ENCODE results near the gene OPCML. TPM values are rescaled to one million over a fixed set of nuclear protein-coding genes. Genes with fewer than 3 reads are reported as not detected.

OPCML gene
- polyA plus RNA-seq, 1 donor from 2014 or later: 11.6 TPM

DNA sequence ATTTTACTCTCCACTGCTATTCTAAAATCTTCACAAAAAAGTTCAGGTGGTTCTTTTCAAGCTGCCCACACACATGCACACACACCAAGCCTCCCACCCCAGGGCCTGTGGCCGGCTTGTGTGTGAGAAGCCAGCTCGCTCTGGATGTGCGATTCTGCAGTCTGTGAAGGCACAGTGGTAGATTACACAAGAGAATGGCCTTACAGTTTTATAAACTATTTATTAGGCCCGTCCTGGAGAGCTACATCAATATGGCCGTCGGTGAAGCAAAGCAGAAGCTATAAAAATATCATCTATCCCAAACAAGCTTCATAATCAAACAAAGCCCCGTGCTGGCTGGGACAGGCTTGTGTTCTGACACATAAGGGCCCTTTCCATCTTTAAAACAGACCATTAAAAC lies 240.5 kb downstream of the OPCML start:
- no peak overlapping the region for H3K9ac ChIP-seq (ENCODE audit: low read length)
- no peaks in the 10 kb centered on the region for H3K79me2 ChIP-seq (replicated peaks; ENCODE audit: insufficient read depth, low read length)
- no peaks in the 10 kb centered on the region for H3K27me3 ChIP-seq (ENCODE audit: insufficient read depth, low read depth, low read length)
- no peak overlapping the region for H3K27ac ChIP-seq (ENCODE audit: low read length)
- no peaks in the 10 kb centered on the region for H4K20me1 ChIP-seq (ENCODE audit: insufficient read depth)
- H3K9me2 ChIP-seq (ENCODE audit: insufficient read depth, low read length): no peaks in the 10 kb centered on the region
- H3K36me3 ChIP-seq (ENCODE audit: insufficient read depth, low read length): no peaks in the 10 kb centered on the region
- no peak overlapping the region for H3K4me2 ChIP-seq (ENCODE audit: low read length)
- no peaks in the 10 kb centered on the region for H3K9me3 ChIP-seq (ENCODE audit: low read length)
- no peaks in the 10 kb centered on the region for H3F3A ChIP-seq (ENCODE audit: insufficient read depth, low read length, poor library complexity, severe bottlenecking)
- no peak overlapping the region for H2AFZ ChIP-seq (ENCODE audit: low read depth, low read length)
- TF ChIP-seq, protein P1, sequence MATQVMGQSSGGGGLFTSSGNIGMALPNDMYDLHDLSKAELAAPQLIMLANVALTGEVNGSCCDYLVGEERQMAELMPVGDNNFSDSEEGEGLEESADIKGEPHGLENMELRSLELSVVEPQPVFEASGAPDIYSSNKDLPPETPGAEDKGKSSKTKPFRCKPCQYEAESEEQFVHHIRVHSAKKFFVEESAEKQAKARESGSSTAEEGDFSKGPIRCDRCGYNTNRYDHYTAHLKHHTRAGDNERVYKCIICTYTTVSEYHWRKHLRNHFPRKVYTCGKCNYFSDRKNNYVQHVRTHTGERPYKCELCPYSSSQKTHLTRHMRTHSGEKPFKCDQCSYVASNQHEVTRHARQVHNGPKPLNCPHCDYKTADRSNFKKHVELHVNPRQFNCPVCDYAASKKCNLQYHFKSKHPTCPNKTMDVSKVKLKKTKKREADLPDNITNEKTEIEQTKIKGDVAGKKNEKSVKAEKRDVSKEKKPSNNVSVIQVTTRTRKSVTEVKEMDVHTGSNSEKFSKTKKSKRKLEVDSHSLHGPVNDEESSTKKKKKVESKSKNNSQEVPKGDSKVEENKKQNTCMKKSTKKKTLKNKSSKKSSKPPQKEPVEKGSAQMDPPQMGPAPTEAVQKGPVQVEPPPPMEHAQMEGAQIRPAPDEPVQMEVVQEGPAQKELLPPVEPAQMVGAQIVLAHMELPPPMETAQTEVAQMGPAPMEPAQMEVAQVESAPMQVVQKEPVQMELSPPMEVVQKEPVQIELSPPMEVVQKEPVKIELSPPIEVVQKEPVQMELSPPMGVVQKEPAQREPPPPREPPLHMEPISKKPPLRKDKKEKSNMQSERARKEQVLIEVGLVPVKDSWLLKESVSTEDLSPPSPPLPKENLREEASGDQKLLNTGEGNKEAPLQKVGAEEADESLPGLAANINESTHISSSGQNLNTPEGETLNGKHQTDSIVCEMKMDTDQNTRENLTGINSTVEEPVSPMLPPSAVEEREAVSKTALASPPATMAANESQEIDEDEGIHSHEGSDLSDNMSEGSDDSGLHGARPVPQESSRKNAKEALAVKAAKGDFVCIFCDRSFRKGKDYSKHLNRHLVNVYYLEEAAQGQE (IDR thresholded peaks at IDR 0.05; ENCODE audit: borderline replicate concordance): no peak
- no peak for TF ChIP-seq POLR2AphosphoS5 (IDR thresholded peaks at IDR 0.05)
- no peak for TF ChIP-seq SMC3 (conservative IDR thresholded peaks at IDR 0.05; ENCODE audit: poor library complexity)
- TF ChIP-seq EZH2 (IDR thresholded peaks at IDR 0.05; ENCODE audit: borderline replicate concordance, insufficient read depth, low read length, poor library complexity, severe bottlenecking): no peak
- TF ChIP-seq MXI1 (conservative IDR thresholded peaks at IDR 0.05; ENCODE audit: poor library complexity, severe bottlenecking): no peak
- no peak for TF ChIP-seq EP300 (conservative IDR thresholded peaks at IDR 0.05; ENCODE audit: poor library complexity, severe bottlenecking)
- TF ChIP-seq TAF1 (IDR thresholded peaks at IDR 0.05; ENCODE audit: low read depth): no peak
- TF ChIP-seq RAD21 (conservative IDR thresholded peaks at IDR 0.05): no peak
- TF ChIP-seq, protein P2, sequence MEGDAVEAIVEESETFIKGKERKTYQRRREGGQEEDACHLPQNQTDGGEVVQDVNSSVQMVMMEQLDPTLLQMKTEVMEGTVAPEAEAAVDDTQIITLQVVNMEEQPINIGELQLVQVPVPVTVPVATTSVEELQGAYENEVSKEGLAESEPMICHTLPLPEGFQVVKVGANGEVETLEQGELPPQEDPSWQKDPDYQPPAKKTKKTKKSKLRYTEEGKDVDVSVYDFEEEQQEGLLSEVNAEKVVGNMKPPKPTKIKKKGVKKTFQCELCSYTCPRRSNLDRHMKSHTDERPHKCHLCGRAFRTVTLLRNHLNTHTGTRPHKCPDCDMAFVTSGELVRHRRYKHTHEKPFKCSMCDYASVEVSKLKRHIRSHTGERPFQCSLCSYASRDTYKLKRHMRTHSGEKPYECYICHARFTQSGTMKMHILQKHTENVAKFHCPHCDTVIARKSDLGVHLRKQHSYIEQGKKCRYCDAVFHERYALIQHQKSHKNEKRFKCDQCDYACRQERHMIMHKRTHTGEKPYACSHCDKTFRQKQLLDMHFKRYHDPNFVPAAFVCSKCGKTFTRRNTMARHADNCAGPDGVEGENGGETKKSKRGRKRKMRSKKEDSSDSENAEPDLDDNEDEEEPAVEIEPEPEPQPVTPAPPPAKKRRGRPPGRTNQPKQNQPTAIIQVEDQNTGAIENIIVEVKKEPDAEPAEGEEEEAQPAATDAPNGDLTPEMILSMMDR (IDR thresholded peaks at IDR 0.05; ENCODE audit: poor library complexity, severe bottlenecking): no peak
- no peak overlapping the region for H3K4me3 ChIP-seq (ENCODE audit: low read length)

DNA sequence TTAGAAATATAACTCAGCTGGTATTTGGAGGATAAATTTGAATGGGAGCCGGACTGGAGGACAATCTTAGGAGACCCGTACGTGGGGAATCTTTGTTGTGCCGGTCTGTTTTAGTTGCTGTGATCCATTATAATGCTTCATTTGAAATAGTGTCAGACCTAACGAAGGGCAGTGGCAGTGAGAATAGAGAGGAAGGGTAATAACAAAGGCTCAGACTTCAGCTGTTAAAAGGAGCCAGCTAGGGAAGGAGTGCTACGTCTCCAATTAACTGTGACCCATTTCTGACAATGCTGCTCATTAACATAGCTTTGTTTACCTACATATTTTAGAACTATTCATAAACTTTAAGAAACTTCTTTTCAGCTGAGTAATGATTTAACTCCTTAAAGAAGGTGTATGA lies 246.9 kb downstream of the OPCML start:
- H2AFZ ChIP-seq (ENCODE audit: low read depth, low read length): no peak overlapping the region
- no peak overlapping the region for H3K9ac ChIP-seq (ENCODE audit: low read length)
- H3K4me3 ChIP-seq (ENCODE audit: low read length): no peak overlapping the region
- no peaks in the 10 kb centered on the region for H4K20me1 ChIP-seq (ENCODE audit: insufficient read depth)
- H3K9me2 ChIP-seq (ENCODE audit: insufficient read depth, low read length): no peaks in the 10 kb centered on the region
- no peak for TF ChIP-seq TAF1 (IDR thresholded peaks at IDR 0.05; ENCODE audit: low read depth)
- TF ChIP-seq, protein P2 (IDR thresholded peaks at IDR 0.05; ENCODE audit: poor library complexity, severe bottlenecking): no peak
- TF ChIP-seq RAD21 (conservative IDR thresholded peaks at IDR 0.05): no peak
- TF ChIP-seq MXI1 (conservative IDR thresholded peaks at IDR 0.05; ENCODE audit: poor library complexity, severe bottlenecking): no peak
- TF ChIP-seq, protein P1 (IDR thresholded peaks at IDR 0.05; ENCODE audit: borderline replicate concordance): no peak
- TF ChIP-seq SMC3 (conservative IDR thresholded peaks at IDR 0.05; ENCODE audit: poor library complexity): no peak
- TF ChIP-seq EP300 (conservative IDR thresholded peaks at IDR 0.05; ENCODE audit: poor library complexity, severe bottlenecking): no peak
- no peak for TF ChIP-seq EZH2 (IDR thresholded peaks at IDR 0.05; ENCODE audit: borderline replicate concordance, insufficient read depth, low read length, poor library complexity, severe bottlenecking)
- no peaks in the 10 kb centered on the region for H3K27me3 ChIP-seq (ENCODE audit: insufficient read depth, low read depth, low read length)
- no peak overlapping the region for H3K4me2 ChIP-seq (ENCODE audit: low read length)
- no peak overlapping the region for H3K27ac ChIP-seq (ENCODE audit: low read length)
- H3F3A ChIP-seq (ENCODE audit: insufficient read depth, low read length, poor library complexity, severe bottlenecking): no peaks in the 10 kb centered on the region
- H3K9me3 ChIP-seq (ENCODE audit: low read length): no peaks in the 10 kb centered on the region
- no peaks in the 10 kb centered on the region for H3K36me3 ChIP-seq (ENCODE audit: insufficient read depth, low read length)
- H3K79me2 ChIP-seq (replicated peaks; ENCODE audit: insufficient read depth, low read length): no peaks in the 10 kb centered on the region
